Ovary (tissue), 3 donors: Measurements from ENCODE around the gene GRID2.

Experiments used
- CTCF ChIP-seq, 3 donors: fragments of 450-650 bp in 2 of 3; fragments of 200-600 bp in 1 of 3; IDR thresholded peaks; one replicate each; pipeline versions ENCODE4 v1.5.1 to v1.8.0; 2016 to 2022; ENCODE audit warnings: antibody characterized with exemption in 3 of 3, mild to moderate bottlenecking in 1 of 3
- POLR2A ChIP-seq: fragments of 450-650 bp; IDR thresholded peaks from one replicate; pipeline ENCODE4 v1.6.1; 2017; ENCODE audit warnings: antibody characterized with exemption, mild to moderate bottlenecking, moderate library complexity
- donor health status: DM: no; HTN: no; CAD: no.

- no peak for TF ChIP-seq CTCF (IDR thresholded peaks at IDR 0.05)
- TF ChIP-seq POLR2A: no peak
Observed at GRCh38 chr4:93261207-93261606, 957.4 kb downstream of the GRID2 start.
